HEK293 (cell line): ENCODE measurements around the gene METTL25B.

Experiments used
- BCL11B ChIP-seq: fragments of 450-650 bp; formaldehyde crosslinking; IDR thresholded peaks from 2 replicates; pipeline ENCODE4 v1.5.1; 2016; ENCODE audit warnings: low read depth, missing biosample characterization, missing genetic modification characterization
- HOXC10 ChIP-seq: sonication (generic); formaldehyde crosslinking; IDR thresholded peaks from 2 replicates; pipeline ENCODE4 v1.8.1; 2023; ENCODE audit warnings: mild to moderate bottlenecking, missing genetic modification reagents
- HOXD13 ChIP-seq: sonication (generic); formaldehyde crosslinking; IDR thresholded peaks from 2 replicates; pipeline ENCODE4 v1.8.0; 2022; ENCODE audit warnings: missing genetic modification reagents, borderline replicate concordance
- SCRT1 ChIP-seq: fragments of 450-650 bp; formaldehyde crosslinking; IDR thresholded peaks from 2 replicates; pipeline ENCODE4 v1.5.1; 2016; ENCODE audit warnings: missing biosample characterization, missing genetic modification characterization, borderline replicate concordance
- WT1 ChIP-seq: fragments of 450-650 bp; formaldehyde crosslinking; IDR thresholded peaks from 2 replicates; pipeline ENCODE4 v1.5.1; 2016; ENCODE audit warnings: missing biosample characterization, missing genetic modification characterization
- ZBTB20 ChIP-seq: fragments of 450-650 bp; formaldehyde crosslinking; IDR thresholded peaks from 2 replicates; pipeline ENCODE4 v1.5.1; 2016; ENCODE audit warnings: missing biosample characterization, missing genetic modification characterization
- ZFP3 ChIP-seq: fragments of 450-650 bp; formaldehyde crosslinking; IDR thresholded peaks from 2 replicates; pipeline ENCODE4 v1.5.1; 2016; ENCODE audit warnings: low read depth, missing biosample characterization, missing genetic modification characterization
- ZNF169 ChIP-seq: fragments of 450-650 bp; formaldehyde crosslinking; IDR thresholded peaks from 2 replicates; pipeline ENCODE4 v1.5.1; 2016; ENCODE audit warnings: missing biosample characterization, missing genetic modification characterization
- ZNF302 ChIP-seq: fragments of 450-650 bp; formaldehyde crosslinking; IDR thresholded peaks from 2 replicates; pipeline ENCODE4 v1.5.1; 2016; ENCODE audit warnings: missing biosample characterization, missing genetic modification characterization, low read depth
- ZNF48 ChIP-seq: fragments of 450-650 bp; formaldehyde crosslinking; IDR thresholded peaks from 2 replicates; pipeline ENCODE4 v1.5.1; 2016; ENCODE audit warnings: missing biosample characterization, missing genetic modification characterization
- ZNF513 ChIP-seq: fragments of 450-650 bp; IDR thresholded peaks from 2 replicates; pipeline ENCODE4 v1.5.1; 2018; ENCODE audit warnings: missing biosample characterization, missing genetic modification characterization
- ZNF544 ChIP-seq: fragments of 450-650 bp; formaldehyde crosslinking; IDR thresholded peaks from 2 replicates; pipeline ENCODE4 v1.5.0; 2017; ENCODE audit warnings: missing biosample characterization, missing genetic modification characterization
- ZNF558 ChIP-seq: fragments of 450-650 bp; formaldehyde crosslinking; IDR thresholded peaks from 2 replicates; pipeline ENCODE4 v1.5.1; 2016; ENCODE audit warnings: missing biosample characterization, missing genetic modification characterization
- ZNF664 ChIP-seq: fragments of 450-650 bp; formaldehyde crosslinking; IDR thresholded peaks from 2 replicates; pipeline ENCODE4 v1.5.1; 2016; ENCODE audit warnings: missing biosample characterization, missing genetic modification characterization
- ZNF670 ChIP-seq: fragments of 450-650 bp; formaldehyde crosslinking; IDR thresholded peaks from 2 replicates; pipeline ENCODE4 v1.5.1; 2016; ENCODE audit warnings: missing biosample characterization, missing genetic modification characterization, low read depth
- ZNF677 ChIP-seq: fragments of 450-650 bp; IDR thresholded peaks from 2 replicates; pipeline ENCODE4 v1.5.0; 2018; ENCODE audit warnings: missing biosample characterization, mild to moderate bottlenecking, missing genetic modification characterization, moderate library complexity
- ZNF704 ChIP-seq: fragments of 450-650 bp; formaldehyde crosslinking; IDR thresholded peaks from 2 replicates; pipeline ENCODE4 v1.5.1; 2016; ENCODE audit warnings: missing biosample characterization, missing genetic modification characterization
- ZNF768 ChIP-seq: fragments of 450-650 bp; formaldehyde crosslinking; IDR thresholded peaks from 2 replicates; pipeline ENCODE4 v1.5.1; 2018; ENCODE audit warnings: missing biosample characterization, mild to moderate bottlenecking, missing genetic modification characterization
- ZSCAN30 ChIP-seq: fragments of 450-650 bp; IDR thresholded peaks from 2 replicates; pipeline ENCODE4 v1.5.1; 2018; ENCODE audit warnings: missing biosample characterization, mild to moderate bottlenecking, missing genetic modification characterization, moderate library complexity
- TF ChIP-seq, protein P1 (sequence below): fragments of 450-650 bp; formaldehyde crosslinking; IDR thresholded peaks from 2 replicates; pipeline ENCODE4 v1.5.1; 2016; ENCODE audit warnings: missing biosample characterization, missing genetic modification characterization
- TF ChIP-seq, protein P2 (sequence below): fragments of 450-650 bp; formaldehyde crosslinking; IDR thresholded peaks from 2 replicates; pipeline ENCODE4 v1.5.1; 2016; ENCODE audit warnings: missing biosample characterization, missing genetic modification characterization, borderline replicate concordance
- TF ChIP-seq, protein P3 (sequence below): fragments of 450-650 bp; formaldehyde crosslinking; IDR thresholded peaks from 2 replicates; pipeline ENCODE4 v1.5.1; 2016; ENCODE audit warnings: missing biosample characterization, missing genetic modification characterization
- TF ChIP-seq, protein P4 (sequence below): fragments of 450-650 bp; formaldehyde crosslinking; IDR thresholded peaks from 2 replicates; pipeline ENCODE4 v1.5.1; 2016; ENCODE audit warnings: missing biosample characterization, missing genetic modification characterization, borderline replicate concordance

METTL25B gene

DNA sequence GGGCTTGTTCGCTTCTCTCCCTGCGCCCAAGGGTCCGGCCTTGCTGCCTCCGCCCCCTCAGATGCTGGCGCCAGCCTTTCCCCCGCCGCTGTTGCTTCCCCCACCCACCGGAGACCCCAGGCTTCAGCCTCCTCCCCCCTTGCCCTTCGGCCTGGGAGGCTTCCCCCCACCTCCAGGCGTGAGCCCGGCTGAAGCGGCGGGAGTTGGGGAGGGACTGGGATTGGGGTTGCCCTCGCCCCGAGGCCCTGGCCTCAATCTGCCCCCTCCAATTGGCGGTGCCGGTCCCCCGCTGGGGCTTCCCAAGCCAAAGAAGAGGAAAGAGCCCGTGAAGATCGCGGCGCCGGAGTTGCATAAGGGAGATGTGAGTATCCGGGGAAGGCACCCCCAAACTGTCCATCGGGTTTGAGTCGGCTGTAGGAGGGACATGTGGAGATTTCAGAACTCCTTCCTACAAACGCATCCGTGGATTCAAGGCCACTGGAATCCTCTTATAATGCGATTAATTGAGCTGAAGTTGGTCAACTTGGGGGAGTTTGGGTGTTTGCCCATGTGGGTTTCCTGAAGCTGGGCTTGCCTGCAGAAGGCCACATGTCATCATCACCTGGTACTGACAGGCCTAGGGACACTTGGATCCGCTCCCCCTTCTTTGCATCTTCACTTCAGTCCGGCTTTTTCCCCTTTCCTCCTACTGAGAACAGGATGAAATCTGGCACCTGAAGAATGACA, 39.8 kb downstream of the METTL25B start (continued):
- TF ChIP-seq HOXD13 (CRISPR knock-in tag) = no peak; the same call in 1 of the 2 replicates
- TF ChIP-seq, protein P1, sequence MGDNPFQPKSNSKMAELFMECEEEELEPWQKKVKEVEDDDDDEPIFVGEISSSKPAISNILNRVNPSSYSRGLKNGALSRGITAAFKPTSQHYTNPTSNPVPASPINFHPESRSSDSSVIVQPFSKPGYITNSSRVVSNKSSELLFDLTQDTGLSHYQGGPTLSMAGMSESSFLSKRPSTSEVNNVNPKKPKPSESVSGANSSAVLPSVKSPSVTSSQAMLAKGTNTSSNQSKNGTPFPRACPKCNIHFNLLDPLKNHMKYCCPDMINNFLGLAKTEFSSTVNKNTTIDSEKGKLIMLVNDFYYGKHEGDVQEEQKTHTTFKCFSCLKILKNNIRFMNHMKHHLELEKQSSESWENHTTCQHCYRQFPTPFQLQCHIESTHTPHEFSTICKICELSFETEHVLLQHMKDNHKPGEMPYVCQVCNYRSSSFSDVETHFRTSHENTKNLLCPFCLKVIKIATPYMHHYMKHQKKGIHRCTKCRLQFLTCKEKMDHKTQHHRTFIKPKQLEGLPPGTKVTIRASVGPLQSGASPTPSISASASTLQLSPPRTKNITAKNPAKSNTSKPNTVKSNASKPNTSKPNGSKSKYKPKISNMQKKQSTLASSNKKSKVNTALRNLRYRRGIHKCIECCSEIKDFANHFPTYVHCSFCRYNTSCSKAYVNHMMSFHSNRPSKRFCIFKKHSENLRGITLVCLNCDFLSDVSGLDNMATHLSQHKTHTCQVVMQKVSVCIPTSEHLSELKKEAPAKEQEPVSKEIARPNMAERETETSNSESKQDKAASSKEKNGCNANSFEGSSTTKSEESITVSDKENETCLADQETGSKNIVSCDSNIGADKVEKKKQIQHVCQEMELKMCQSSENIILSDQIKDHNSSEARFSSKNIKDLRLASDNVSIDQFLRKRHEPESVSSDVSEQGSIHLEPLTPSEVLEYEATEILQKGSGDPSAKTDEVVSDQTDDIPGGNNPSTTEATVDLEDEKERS = no peak
- TF ChIP-seq, protein P2, sequence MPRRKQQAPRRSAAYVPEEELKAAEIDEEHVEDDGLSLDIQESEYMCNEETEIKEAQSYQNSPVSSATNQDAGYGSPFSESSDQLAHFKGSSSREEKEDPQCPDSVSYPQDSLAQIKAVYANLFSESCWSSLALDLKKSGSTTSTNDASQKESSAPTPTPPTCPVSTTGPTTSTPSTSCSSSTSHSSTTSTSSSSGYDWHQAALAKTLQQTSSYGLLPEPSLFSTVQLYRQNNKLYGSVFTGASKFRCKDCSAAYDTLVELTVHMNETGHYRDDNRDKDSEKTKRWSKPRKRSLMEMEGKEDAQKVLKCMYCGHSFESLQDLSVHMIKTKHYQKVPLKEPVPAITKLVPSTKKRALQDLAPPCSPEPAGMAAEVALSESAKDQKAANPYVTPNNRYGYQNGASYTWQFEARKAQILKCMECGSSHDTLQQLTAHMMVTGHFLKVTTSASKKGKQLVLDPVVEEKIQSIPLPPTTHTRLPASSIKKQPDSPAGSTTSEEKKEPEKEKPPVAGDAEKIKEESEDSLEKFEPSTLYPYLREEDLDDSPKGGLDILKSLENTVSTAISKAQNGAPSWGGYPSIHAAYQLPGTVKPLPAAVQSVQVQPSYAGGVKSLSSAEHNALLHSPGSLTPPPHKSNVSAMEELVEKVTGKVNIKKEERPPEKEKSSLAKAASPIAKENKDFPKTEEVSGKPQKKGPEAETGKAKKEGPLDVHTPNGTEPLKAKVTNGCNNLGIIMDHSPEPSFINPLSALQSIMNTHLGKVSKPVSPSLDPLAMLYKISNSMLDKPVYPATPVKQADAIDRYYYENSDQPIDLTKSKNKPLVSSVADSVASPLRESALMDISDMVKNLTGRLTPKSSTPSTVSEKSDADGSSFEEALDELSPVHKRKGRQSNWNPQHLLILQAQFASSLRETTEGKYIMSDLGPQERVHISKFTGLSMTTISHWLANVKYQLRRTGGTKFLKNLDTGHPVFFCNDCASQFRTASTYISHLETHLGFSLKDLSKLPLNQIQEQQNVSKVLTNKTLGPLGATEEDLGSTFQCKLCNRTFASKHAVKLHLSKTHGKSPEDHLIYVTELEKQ (tag by site-specific recombination) = no peak
- TF ChIP-seq ZBTB20 (tag by site-specific recombination) = no peak
- no peak for TF ChIP-seq ZNF704 (tag by site-specific recombination)
- no peak for TF ChIP-seq ZNF169
- no peak for TF ChIP-seq ZNF558 (tag by site-specific recombination)
- 0 out of 2 replicates have a peak, but pooled peaks have one; percentile 4 for TF ChIP-seq ZNF513
- no peak for TF ChIP-seq ZNF677
- no peak for TF ChIP-seq BCL11B (tag by site-specific recombination)
- TF ChIP-seq ZNF544 (tag by site-specific recombination) = no peak
- no peak for TF ChIP-seq ZSCAN30 (tag by site-specific recombination)
- no peak for TF ChIP-seq SCRT1
- TF ChIP-seq, protein P3, sequence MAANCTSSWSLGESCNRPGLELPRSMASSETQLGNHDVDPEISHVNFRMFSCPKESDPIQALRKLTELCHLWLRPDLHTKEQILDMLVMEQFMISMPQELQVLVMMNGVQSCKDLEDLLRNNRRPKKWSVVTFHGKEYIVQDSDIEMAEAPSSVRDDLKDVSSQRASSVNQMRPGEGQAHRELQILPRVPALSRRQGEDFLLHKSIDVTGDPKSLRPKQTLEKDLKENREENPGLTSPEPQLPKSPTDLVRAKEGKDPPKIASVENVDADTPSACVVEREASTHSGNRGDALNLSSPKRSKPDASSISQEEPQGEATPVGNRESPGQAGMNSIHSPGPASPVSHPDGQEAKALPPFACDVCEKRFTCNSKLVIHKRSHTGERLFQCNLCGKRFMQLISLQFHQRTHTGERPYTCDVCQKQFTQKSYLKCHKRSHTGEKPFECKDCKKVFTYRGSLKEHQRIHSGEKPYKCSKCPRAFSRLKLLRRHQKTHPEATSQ (tag by site-specific recombination) = peak; percentile 8; the same call in 1 of the 2 replicates
- no peak for TF ChIP-seq ZFP3 (tag by site-specific recombination)
- TF ChIP-seq, protein P4, sequence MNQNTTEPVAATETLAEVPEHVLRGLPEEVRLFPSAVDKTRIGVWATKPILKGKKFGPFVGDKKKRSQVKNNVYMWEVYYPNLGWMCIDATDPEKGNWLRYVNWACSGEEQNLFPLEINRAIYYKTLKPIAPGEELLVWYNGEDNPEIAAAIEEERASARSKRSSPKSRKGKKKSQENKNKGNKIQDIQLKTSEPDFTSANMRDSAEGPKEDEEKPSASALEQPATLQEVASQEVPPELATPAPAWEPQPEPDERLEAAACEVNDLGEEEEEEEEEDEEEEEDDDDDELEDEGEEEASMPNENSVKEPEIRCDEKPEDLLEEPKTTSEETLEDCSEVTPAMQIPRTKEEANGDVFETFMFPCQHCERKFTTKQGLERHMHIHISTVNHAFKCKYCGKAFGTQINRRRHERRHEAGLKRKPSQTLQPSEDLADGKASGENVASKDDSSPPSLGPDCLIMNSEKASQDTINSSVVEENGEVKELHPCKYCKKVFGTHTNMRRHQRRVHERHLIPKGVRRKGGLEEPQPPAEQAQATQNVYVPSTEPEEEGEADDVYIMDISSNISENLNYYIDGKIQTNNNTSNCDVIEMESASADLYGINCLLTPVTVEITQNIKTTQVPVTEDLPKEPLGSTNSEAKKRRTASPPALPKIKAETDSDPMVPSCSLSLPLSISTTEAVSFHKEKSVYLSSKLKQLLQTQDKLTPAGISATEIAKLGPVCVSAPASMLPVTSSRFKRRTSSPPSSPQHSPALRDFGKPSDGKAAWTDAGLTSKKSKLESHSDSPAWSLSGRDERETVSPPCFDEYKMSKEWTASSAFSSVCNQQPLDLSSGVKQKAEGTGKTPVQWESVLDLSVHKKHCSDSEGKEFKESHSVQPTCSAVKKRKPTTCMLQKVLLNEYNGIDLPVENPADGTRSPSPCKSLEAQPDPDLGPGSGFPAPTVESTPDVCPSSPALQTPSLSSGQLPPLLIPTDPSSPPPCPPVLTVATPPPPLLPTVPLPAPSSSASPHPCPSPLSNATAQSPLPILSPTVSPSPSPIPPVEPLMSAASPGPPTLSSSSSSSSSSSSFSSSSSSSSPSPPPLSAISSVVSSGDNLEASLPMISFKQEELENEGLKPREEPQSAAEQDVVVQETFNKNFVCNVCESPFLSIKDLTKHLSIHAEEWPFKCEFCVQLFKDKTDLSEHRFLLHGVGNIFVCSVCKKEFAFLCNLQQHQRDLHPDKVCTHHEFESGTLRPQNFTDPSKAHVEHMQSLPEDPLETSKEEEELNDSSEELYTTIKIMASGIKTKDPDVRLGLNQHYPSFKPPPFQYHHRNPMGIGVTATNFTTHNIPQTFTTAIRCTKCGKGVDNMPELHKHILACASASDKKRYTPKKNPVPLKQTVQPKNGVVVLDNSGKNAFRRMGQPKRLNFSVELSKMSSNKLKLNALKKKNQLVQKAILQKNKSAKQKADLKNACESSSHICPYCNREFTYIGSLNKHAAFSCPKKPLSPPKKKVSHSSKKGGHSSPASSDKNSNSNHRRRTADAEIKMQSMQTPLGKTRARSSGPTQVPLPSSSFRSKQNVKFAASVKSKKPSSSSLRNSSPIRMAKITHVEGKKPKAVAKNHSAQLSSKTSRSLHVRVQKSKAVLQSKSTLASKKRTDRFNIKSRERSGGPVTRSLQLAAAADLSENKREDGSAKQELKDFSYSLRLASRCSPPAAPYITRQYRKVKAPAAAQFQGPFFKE (tag by site-specific recombination) = no peak
- no peak for TF ChIP-seq WT1
- no peak for TF ChIP-seq ZNF664 (tag by site-specific recombination)
- no peak for TF ChIP-seq ZNF48
- no peak for TF ChIP-seq ZNF302 (tag by site-specific recombination)
- TF ChIP-seq ZNF768 = no peak
- no peak for TF ChIP-seq HOXC10 (CRISPR knock-in tag)
- no peak for TF ChIP-seq ZNF670 (tag by site-specific recombination)
